Measurements from ENCODE around the gene DYNLL1. TPM values are rescaled to one million over a fixed set of nuclear protein-coding genes. Genes with fewer than 3 reads are reported as not detected.
"Not testable (repeated sequence)": the region's sequence is repeated elsewhere in the genome, so short reads cannot be mapped to it uniquely, and the experiment has no call there.

The DYNLL1 gene
- polyA plus RNA-seq, 1 donor: 284 TPM

- DNase-seq (ENCODE audit: low read depth): no peak
These were observed 19.6 kb downstream of the DYNLL1 start for GRCh38 chr12:120515496-120515895.

GRCh38 chr12:120519324-120519723 lies 23.4 kb downstream of the DYNLL1 start:
- not testable (repeated sequence) for DNase-seq (ENCODE audit: low read depth)

- DNase-seq (ENCODE audit: low read depth): no peak
These were observed 26.7 kb downstream of the DYNLL1 start for GRCh38 chr12:120522568-120522967.

GRCh38 chr12:120528861-120529525 lies 33.1 kb downstream of the DYNLL1 start, which contains the start of gene COQ5:
TSS of gene COQ5 (minus strand) at chr12:120529158. CDS start at chr12:120529141, 17 bp downstream.
- DNase-seq (ENCODE audit: low read depth): peak; percentile 69

DNA sequence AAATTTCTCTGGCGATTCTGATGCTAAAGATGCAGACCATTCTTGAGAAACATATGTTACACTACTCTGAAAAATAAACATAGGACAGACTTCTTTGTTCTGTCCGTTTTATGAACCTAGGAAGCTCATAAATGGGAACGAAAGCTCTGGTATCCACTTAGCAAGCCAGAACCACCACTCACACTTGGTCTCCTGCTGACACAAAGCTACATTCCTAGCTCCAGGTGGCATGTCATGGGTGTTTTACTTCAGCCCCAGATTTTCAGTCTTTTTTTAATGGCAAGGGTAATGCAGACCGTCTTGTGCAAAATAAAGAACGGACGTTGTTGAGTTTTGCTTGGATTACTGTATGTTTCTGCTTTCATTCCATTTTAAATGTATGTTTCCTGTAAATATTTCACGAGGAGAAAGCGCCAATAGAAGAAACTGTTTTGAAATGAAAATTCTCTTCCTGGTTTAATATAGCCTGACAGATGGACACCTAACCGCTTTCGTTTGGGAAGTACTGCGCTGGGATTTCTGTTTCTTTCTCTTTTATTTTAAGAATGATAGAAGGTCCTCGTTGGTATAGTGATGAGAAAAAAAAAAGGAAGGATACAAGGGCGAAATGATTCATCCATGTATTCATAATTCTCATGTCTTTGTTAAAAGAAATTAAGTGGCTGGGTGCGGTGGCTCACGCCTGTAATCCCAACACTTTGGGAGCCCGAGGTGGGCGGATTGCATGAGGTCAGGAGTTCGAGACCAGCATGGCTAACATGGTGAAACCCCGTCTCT lies 33.9 kb downstream of the DYNLL1 start:
- no peak for DNase-seq (ENCODE audit: low read depth)

- DNase-seq (ENCODE audit: low read depth): not testable (repeated sequence)
These were observed 34.5 kb downstream of the DYNLL1 start for GRCh38 chr12:120530418-120530761.

- no peak for DNase-seq (ENCODE audit: low read depth)
These were observed 36.9 kb downstream of the DYNLL1 start for GRCh38 chr12:120532701-120533238.

DNA sequence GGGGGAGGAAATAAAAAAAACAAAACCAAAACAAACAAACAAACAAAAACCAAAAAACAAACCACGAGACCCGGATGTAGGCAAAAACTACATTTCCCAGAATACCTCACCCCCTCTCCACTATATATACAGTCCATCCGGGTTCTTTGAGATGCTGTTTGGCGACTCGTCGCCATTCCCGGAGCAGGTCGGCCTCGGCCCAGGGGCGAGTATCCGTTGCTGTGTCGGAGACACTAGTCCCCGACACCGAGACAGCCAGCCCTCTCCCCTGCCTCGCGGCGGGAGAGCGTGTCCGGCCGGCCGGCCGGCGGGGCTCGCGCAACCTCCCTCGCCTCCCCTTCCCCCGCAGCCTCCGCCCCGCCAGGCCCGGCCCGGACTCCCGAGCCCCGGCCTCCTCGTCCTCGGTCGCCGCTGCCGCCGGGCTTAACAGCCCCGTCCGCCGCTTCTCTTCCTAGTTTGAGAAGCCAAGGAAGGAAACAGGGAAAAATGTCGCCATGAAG lies 38.3 kb downstream of the DYNLL1 start, which contains the start of gene RNF10:
TSS of gene RNF10 (plus strand) at position 154 of the 500 bp plus-strand sequence. CDS start 456 bp downstream, outside the sequence.
- peak; percentile 86 for DNase-seq (ENCODE audit: low read depth)

DNA sequence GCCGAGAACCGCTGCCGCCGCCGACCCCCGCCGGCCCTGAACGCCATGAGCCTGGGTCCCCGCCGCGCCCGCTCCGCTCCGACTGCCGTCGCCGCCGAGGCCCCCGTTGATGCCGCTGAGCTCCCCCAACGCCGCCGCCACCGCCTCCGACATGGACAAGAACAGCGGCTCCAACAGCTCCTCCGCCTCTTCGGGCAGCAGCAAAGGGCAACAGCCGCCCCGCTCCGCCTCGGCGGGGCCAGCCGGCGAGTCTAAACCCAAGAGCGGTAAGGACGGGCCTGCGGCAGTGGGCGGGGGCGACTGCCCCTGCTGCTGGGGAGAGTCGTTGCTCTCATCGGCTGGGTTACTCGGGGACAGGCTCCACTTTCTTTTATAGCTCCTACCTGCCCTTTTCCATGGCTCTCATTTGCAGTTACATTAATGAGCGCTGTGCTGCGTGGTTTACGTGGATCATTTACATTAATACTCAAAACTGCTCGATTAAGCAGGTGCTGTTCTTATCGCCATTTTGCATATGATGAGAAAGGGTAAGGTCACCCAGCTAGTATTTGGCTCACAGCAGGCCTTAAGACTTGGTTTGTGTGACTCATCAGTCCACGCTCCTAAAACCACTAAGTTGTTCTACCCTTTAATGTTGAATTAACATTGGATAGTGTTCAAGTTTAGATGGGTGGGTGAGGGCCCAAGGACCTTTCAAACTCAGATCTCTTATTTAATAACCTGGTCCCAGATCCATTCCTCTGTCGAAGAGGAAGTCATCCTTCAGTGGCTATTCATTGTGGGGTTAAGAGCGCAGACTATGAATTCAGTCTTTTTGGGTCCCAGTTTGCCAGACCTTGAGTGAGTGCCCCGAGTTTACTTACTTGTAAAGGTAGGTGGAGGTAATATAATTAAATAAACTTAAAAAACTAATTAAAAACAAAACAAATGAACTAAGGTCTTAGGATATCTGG lies 39.1 kb downstream of the DYNLL1 start:
- DNase-seq (ENCODE audit: low read depth): peak; percentile 17

DNA sequence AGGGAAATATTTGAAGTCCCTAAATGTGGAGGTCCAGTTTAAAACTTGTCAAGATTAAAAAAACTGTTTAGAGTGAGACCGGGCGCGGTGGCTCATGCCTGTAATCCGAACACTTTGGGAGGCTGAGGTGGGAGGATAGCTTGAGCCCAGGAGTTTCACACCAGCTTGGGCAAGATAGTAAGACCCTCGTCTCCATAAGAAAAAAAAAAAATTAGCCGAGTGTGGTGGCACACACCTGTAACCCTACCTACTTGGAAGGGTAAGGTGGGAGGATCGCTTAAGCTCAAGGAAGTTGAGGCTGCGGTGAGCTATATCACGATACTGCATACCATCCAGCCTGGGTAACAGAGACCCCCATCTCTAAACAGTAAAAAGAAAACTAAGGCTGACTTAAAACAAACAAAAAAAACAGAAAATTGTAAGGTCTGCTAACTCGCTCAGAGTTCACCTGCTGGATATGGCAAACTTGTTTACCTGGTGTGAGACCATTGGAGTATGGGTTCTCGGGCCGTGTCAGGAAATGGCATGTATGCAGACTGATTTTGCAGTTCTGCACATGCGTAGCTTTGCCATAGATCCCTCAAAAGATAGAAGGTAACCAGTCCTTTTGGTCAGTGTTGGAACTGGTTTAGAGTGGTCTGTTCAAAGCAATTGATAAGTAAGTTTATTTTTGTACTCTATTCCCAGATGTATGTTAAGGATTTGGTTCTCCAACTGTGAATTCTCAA lies 40.3 kb downstream of the DYNLL1 start:
- DNase-seq (ENCODE audit: low read depth): no peak

- DNase-seq (ENCODE audit: low read depth): no peak
These were observed 41.9 kb downstream of the DYNLL1 start for GRCh38 chr12:120537856-120538220.

DNA sequence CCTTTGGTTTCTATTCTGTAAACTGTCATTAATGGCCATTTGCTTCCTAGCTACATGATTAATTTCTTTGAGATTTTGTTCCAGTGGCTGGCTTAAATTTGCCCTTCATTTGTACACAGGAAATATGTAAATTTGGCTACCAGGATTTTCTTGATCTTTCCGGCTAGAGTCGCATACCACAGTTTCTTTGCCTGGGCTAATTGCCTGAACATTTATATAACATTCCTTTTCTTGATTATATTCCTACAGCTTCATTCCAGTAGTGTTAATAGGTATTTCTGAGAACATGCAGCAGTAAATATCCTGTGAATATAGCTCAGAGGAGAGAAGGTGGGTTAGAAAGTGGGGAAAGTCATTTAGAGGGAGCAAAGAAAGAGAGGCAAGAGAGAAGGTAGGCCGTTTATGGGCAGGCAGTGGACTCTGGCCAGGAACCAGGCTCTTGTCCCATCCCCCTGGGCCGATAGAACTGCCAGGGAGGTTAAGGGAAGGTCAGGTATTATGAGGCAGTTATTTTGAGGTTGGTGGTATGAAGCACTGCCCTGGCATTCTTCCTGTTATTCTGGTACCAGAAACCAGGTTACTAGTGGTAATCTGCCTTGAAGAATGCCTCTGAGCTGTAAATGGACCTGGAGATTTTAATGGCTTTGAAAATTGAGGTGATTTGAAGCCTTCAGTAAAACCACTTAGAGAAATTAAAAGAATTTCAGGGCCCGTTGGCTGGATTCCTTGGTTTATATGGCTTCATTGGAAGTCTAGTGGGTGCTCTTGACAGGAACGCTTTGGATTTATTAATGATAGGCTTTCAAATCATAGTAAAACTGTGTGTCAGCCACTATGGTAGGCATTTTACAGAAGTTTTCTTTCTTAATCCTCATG lies 42.6 kb downstream of the DYNLL1 start:
- no peak for DNase-seq (ENCODE audit: low read depth)

DNA sequence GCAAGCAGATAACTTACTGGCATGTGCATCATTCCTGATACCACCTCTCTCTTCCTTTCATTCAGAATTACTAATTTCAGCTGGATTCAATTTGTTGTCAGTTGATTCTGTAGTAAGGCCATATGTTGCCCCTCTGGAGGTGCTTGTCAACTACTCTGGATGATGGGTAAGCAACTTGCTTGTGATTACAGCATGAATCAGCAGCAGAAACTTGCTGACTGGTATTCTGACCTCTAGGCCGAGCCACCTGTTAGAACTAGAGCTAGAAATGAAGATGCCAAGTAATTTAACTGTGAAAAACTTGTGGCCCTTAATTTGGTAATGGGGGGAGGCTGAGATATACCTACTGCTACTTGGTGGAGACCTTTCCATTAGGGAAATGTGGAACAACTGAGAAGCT lies 43.4 kb downstream of the DYNLL1 start:
- DNase-seq (ENCODE audit: low read depth): no peak

- DNase-seq (ENCODE audit: low read depth): no peak
These were observed 44.5 kb downstream of the DYNLL1 start for GRCh38 chr12:120540445-120540844.

GRCh38 chr12:120542166-120542565 lies 46.3 kb downstream of the DYNLL1 start:
- no peak for DNase-seq (ENCODE audit: low read depth)

DNA sequence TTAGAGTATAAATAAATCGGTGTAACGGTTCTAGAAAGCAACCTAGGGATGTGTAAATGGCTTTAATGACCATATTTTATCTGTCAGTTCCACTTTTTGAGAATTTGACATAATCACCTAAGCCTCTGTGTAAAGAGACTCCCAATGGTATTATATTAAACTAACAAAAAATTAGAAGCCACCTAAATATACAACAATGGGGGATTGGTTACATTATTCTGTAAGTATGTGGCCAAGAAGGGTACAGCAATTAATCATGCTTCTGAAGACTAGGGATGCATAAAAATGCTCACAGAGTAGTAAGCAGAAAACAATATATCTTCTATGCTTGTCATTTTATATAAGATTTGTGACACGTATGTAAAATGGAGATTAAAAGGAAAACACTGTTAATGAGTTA lies 48.8 kb downstream of the DYNLL1 start:
- DNase-seq (ENCODE audit: low read depth): no peak

GRCh38 chr12:120546050-120546386 lies 50.1 kb downstream of the DYNLL1 start:
- no peak for DNase-seq (ENCODE audit: low read depth)

All from forelimb muscle (tissue), 1 donor.